Osteoblast (primary cell): ENCODE data around the gene FRMD4A. TPM values are rescaled to one million over a fixed set of nuclear protein-coding genes. Genes with fewer than 3 reads are reported as not detected.

Source experiments
- DNase-seq: peaks from one replicate; pipeline ENCODE4 v3.0.0; 2011; ENCODE audit warnings: low spot score, mixed read lengths; ENCODE audit not compliant: insufficient read length; ENCODE audit errors: missing footprints
- H2AFZ ChIP-seq: 2 replicates; pipeline ENCODE4 v1.6.0; 2011; ENCODE audit warnings: mild to moderate bottlenecking, low read length
- H3K27ac ChIP-seq: 2 replicates; pipeline ENCODE4 v1.5.1; 2011; ENCODE audit warnings: mild to moderate bottlenecking, low read depth, low read length, moderate library complexity
- H3K27me3 ChIP-seq: 2 replicates; pipeline ENCODE4 v1.6.0; 2012; ENCODE audit warnings: mild to moderate bottlenecking, control low read depth, inconsistent platforms, low read length, moderate library complexity; ENCODE audit not compliant: insufficient read depth
- H3K36me3 ChIP-seq: 2 replicates; pipeline ENCODE4 v1.5.1; 2011; ENCODE audit warnings: mild to moderate bottlenecking, low read length, control low read depth, moderate library complexity; ENCODE audit not compliant: insufficient read depth
- H3K4me1 ChIP-seq: 2 replicates; pipeline ENCODE4 v1.5.1; 2011; ENCODE audit warnings: mild to moderate bottlenecking, low read length, control low read depth, moderate library complexity; ENCODE audit not compliant: insufficient read depth
- H3K4me2 ChIP-seq: 2 replicates; pipeline ENCODE4 v1.6.0; 2011; ENCODE audit warnings: mild to moderate bottlenecking, low read length; ENCODE audit not compliant: insufficient read depth
- H3K4me3 ChIP-seq: fragments of 200-600 bp; sonication (generic); 3 replicates; pipeline ENCODE4 v1.5.1; 2012; ENCODE audit warnings: mild to moderate bottlenecking, low read length, inconsistent platforms; ENCODE audit not compliant: insufficient read depth
- H3K79me2 ChIP-seq: 2 replicates; pipeline ENCODE4 v1.6.0; 2012; ENCODE audit warnings: mild to moderate bottlenecking, low read length, control low read depth, inconsistent platforms; ENCODE audit not compliant: insufficient read depth
- H3K9me3 ChIP-seq: 2 replicates; pipeline ENCODE4 v1.5.1; 2011; ENCODE audit warnings: low read depth, low read length, control low read depth
- H4K20me1 ChIP-seq: 2 replicates; pipeline ENCODE4 v1.6.0; 2012; ENCODE audit warnings: mild to moderate bottlenecking, low read length, control low read depth; ENCODE audit not compliant: insufficient read depth
- total RNA-seq: library from RNA; depleted of rRNA; stranded (reverse); fragments of >200 nt; gene quantifications from 2 replicates; pipeline ENCODE4 v1.2.3, GENCODE V29; 2012
- TF ChIP-seq, protein P1 (sequence below): IDR thresholded peaks from 2 replicates; pipeline ENCODE4 v1.5.1; 2011; ENCODE audit warnings: mild to moderate bottlenecking, low read depth, low read length, moderate library complexity; ENCODE audit errors: extremely low read depth

Gene FRMD4A
- total RNA-seq, 1 donor, result 41.3 TPM

DNA sequence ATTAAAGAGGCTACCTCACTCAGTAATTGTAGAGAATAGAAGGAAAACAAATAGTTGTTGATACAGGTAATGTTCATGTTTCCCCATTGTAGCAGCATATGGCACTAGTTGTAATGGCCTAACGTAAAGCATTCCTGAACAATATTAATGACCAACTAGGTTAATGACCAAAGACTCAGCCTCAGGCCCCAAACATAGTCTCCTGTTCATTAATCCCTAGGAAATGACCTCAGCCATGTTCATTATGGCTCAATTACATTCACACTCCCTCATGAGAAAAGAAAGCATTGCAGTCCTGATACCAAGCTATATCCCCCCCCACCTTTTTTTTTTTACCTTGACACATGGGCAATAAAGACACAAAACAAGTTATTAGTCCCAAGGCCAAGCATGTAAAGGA lies 12.7 kb downstream of the FRMD4A start:
- Histone ChIP-seq H3K79me2 (no peaks in the 10 kb centered on the region), H3K27ac (no peak overlapping the region), H2AFZ (no peak overlapping the region), H4K20me1 (no peaks in the 10 kb centered on the region), H3K4me2 (no peak overlapping the region), H3K4me3 (no peak overlapping the region), H3K4me1 (no peaks in the 10 kb centered on the region), H3K9me3 (no peaks in the 10 kb centered on the region), H3K36me3 (no peaks in the 10 kb centered on the region), H3K27me3 (peaks cover 44% of the 10 kb centered on the region)
- no peak for DNase-seq
- TF ChIP-seq, protein P1, sequence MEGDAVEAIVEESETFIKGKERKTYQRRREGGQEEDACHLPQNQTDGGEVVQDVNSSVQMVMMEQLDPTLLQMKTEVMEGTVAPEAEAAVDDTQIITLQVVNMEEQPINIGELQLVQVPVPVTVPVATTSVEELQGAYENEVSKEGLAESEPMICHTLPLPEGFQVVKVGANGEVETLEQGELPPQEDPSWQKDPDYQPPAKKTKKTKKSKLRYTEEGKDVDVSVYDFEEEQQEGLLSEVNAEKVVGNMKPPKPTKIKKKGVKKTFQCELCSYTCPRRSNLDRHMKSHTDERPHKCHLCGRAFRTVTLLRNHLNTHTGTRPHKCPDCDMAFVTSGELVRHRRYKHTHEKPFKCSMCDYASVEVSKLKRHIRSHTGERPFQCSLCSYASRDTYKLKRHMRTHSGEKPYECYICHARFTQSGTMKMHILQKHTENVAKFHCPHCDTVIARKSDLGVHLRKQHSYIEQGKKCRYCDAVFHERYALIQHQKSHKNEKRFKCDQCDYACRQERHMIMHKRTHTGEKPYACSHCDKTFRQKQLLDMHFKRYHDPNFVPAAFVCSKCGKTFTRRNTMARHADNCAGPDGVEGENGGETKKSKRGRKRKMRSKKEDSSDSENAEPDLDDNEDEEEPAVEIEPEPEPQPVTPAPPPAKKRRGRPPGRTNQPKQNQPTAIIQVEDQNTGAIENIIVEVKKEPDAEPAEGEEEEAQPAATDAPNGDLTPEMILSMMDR, result no peak

DNA sequence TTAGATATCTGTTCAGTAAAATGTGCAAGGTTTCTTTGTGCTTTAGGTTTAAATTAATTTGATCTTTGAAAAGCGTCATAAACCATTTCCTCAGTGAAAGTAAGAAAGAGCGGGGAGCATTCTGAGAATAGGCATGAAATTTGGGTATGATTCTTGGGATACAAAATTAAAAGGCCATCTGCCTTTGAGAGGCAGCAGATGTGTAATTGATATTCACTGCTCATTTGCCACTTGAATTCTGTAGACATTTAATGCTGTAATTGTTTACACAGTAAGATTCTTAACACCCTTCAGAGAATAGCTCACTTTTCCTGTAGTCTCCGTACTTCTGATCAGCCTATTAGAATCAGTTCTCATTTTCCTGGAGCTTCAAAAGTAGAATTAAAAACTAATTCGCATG lies 18.7 kb downstream of the FRMD4A start:
- H3K36me3 ChIP-seq, result no peaks in the 10 kb centered on the region
- DNase-seq, result no peak
- no peaks in the 10 kb centered on the region for H3K9me3 ChIP-seq
- H3K27ac ChIP-seq, result no peak overlapping the region
- TF ChIP-seq, protein P1, result no peak
- no peaks in the 10 kb centered on the region for H3K4me1 ChIP-seq
- H4K20me1 ChIP-seq, result no peaks in the 10 kb centered on the region
- no peak overlapping the region for H3K4me3 ChIP-seq
- H3K79me2 ChIP-seq, result no peaks in the 10 kb centered on the region
- H3K4me2 ChIP-seq, result no peak overlapping the region
- peaks cover 52% of the 10 kb centered on the region for H3K27me3 ChIP-seq
- no peak overlapping the region for H2AFZ ChIP-seq

DNA sequence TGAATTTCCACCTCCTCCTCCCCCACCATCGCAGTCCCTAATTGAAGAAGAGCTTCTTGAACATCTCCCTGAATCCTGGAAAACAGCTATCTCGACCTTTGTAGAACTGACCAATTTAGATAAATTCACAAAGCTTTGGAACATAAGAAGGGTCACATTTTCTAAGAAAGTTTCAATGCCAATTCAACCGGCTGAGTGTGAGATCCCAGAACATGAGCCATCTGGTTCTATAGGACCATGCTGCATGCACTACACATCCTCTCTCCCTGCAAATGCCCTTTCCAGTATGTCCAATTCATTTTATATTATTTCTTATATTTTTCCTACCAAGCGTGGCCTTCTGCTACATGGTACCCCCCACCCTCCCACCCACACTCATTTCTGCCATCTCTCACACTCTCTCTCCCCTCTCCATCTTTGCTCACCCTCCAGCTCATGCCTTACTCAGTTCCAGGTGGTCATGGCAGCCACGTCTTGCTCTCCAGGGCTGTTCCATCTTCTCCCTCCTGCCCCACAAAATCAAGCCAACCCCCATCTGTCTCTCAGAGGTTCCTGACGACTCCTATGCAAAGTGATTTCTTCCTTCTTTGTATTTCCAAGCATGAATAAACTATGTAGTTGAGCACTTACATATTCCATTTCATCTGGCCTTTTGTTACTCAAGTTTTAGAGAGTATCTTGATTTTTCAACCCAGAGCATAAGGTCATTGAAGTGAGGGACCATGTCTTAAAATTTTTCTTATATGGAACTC lies 19.3 kb downstream of the FRMD4A start:
- Histone ChIP-seq H3K27ac (no peak overlapping the region), H3K9me3 (no peaks in the 10 kb centered on the region), H2AFZ (no peak overlapping the region), H3K27me3 (peaks cover 46% of the 10 kb centered on the region), H3K4me1 (no peaks in the 10 kb centered on the region), H3K4me3 (no peak overlapping the region), H3K36me3 (no peaks in the 10 kb centered on the region), H3K79me2 (no peaks in the 10 kb centered on the region), H4K20me1 (no peaks in the 10 kb centered on the region), H3K4me2 (no peak overlapping the region)
- DNase-seq, result no peak
- TF ChIP-seq, protein P1, result no peak

DNA sequence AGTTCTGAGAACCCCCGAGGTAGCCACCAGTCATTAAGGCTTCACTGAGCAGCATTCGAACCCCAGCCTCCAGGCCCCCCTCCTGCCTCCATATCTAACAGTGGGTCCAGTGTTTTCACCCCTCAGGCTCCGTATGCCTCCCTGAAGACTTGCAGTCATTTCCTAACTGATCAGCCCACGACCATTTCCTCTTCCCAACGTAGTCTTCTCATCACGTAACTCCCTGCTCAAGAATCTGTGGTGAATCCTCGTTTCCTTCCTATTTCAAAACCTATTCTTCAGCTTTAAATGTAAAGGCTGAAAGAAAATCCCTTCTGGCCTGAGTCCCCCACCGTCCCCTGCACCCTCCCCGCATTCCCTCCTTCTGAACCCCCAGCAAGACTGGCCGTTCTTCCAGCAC lies 21.1 kb downstream of the FRMD4A start:
- Histone ChIP-seq H3K36me3 (no peaks in the 10 kb centered on the region), H3K4me3 (no peak overlapping the region), H3K27me3 (peaks cover 33% of the 10 kb centered on the region), H3K4me1 (no peaks in the 10 kb centered on the region), H3K79me2 (no peaks in the 10 kb centered on the region), H2AFZ (no peak overlapping the region), H4K20me1 (no peaks in the 10 kb centered on the region), H3K27ac (no peak overlapping the region), H3K9me3 (no peaks in the 10 kb centered on the region), H3K4me2 (no peak overlapping the region)
- DNase-seq, result no peak
- TF ChIP-seq, protein P1, result no peak
